SK-N-SH (cell line): ENCODE data around the gene SHC3.

Source experiments
- EP300 ChIP-seq, 2 experiments: IDR thresholded peaks; 2 replicates each; pipeline versions ENCODE4 v1.4.0 to v1.6.1; 2012; ENCODE audit warnings: borderline replicate concordance in 1 of 2, low read depth in 1 of 2, low read length in 1 of 2
- EZH2phosphoT487 ChIP-seq: fragments of 200-600 bp; sonication (generic); IDR thresholded peaks from 2 replicates; pipeline ENCODE4 v1.6.1; 2017; ENCODE audit warnings: low read depth, mixed run types, mild to moderate bottlenecking, antibody characterized with exemption, moderate library complexity, borderline replicate concordance
- RAD21 ChIP-seq: IDR thresholded peaks from 2 replicates; pipeline ENCODE4 v1.6.1; 2012; ENCODE audit warnings: mild to moderate bottlenecking, low read length
- SIN3A ChIP-seq: IDR thresholded peaks from 2 replicates; pipeline ENCODE4 v1.6.1; 2012; ENCODE audit warnings: low read depth, mild to moderate bottlenecking, low read length, moderate library complexity, borderline replicate concordance
- TEAD4 ChIP-seq: IDR thresholded peaks from 2 replicates; pipeline ENCODE4 v1.4.0; 2012; ENCODE audit warnings: mild to moderate bottlenecking, borderline replicate concordance; ENCODE audit not compliant: insufficient read depth
- YY1 ChIP-seq: IDR thresholded peaks from 2 replicates; pipeline ENCODE4 v1.4.0; 2012; ENCODE audit warnings: low read depth, mild to moderate bottlenecking
- TF ChIP-seq, protein P1 (sequence below): IDR thresholded peaks from 2 replicates; pipeline ENCODE4 v1.6.1; 2012; ENCODE audit warnings: mild to moderate bottlenecking, low read depth, low read length, moderate library complexity
- TF ChIP-seq, protein P2 (sequence below): IDR thresholded peaks from 2 replicates; pipeline ENCODE4 v1.4.0; 2012; ENCODE audit warnings: low read depth, borderline replicate concordance
- TF ChIP-seq, protein P3 (sequence below): IDR thresholded peaks from 2 replicates; pipeline ENCODE4 v1.4.0; 2012; ENCODE audit warnings: low read depth, borderline replicate concordance
- TF ChIP-seq, protein P4 (sequence below): fragments of 200-600 bp; sonication (generic); IDR thresholded peaks from 2 replicates; pipeline ENCODE4 v1.6.1; 2017; ENCODE audit warnings: antibody characterized with exemption, mild to moderate bottlenecking, moderate library complexity

DNA sequence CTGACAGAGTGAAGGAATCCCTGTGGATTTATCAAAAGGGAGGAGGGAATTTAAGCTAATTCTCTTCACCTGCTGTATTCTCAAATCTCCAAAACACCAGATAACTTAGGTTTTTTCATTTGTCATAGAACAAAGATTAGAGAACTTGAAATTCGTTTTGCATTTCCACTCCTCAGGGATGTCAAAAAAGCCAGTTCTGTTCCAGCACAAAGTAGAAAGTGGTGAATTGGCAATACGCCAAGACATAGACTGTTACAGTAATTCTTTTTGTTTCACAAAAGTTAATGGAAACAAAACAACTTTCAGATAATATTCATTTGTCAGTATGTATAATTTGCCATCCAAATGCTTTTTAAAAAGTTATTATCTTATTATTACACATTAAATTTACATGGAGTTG lies 172.4 kb downstream of the SHC3 start:
- TF ChIP-seq, protein P1, sequence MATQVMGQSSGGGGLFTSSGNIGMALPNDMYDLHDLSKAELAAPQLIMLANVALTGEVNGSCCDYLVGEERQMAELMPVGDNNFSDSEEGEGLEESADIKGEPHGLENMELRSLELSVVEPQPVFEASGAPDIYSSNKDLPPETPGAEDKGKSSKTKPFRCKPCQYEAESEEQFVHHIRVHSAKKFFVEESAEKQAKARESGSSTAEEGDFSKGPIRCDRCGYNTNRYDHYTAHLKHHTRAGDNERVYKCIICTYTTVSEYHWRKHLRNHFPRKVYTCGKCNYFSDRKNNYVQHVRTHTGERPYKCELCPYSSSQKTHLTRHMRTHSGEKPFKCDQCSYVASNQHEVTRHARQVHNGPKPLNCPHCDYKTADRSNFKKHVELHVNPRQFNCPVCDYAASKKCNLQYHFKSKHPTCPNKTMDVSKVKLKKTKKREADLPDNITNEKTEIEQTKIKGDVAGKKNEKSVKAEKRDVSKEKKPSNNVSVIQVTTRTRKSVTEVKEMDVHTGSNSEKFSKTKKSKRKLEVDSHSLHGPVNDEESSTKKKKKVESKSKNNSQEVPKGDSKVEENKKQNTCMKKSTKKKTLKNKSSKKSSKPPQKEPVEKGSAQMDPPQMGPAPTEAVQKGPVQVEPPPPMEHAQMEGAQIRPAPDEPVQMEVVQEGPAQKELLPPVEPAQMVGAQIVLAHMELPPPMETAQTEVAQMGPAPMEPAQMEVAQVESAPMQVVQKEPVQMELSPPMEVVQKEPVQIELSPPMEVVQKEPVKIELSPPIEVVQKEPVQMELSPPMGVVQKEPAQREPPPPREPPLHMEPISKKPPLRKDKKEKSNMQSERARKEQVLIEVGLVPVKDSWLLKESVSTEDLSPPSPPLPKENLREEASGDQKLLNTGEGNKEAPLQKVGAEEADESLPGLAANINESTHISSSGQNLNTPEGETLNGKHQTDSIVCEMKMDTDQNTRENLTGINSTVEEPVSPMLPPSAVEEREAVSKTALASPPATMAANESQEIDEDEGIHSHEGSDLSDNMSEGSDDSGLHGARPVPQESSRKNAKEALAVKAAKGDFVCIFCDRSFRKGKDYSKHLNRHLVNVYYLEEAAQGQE, result no peak
- TF ChIP-seq YY1 (no peak), RAD21 (no peak), TEAD4 (no peak), EZH2phosphoT487 (no peak), EP300 (IDR thresholded peaks at IDR 0.05; ENCODE audit: borderline replicate concordance in 1 of 2, low read depth in 1 of 2, low read length in 1 of 2) (no peak), SIN3A (no peak)
- TF ChIP-seq, protein P2, sequence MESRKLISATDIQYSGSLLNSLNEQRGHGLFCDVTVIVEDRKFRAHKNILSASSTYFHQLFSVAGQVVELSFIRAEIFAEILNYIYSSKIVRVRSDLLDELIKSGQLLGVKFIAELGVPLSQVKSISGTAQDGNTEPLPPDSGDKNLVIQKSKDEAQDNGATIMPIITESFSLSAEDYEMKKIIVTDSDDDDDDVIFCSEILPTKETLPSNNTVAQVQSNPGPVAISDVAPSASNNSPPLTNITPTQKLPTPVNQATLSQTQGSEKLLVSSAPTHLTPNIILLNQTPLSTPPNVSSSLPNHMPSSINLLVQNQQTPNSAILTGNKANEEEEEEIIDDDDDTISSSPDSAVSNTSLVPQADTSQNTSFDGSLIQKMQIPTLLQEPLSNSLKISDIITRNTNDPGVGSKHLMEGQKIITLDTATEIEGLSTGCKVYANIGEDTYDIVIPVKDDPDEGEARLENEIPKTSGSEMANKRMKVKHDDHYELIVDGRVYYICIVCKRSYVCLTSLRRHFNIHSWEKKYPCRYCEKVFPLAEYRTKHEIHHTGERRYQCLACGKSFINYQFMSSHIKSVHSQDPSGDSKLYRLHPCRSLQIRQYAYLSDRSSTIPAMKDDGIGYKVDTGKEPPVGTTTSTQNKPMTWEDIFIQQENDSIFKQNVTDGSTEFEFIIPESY, result no peak
- TF ChIP-seq, protein P3, sequence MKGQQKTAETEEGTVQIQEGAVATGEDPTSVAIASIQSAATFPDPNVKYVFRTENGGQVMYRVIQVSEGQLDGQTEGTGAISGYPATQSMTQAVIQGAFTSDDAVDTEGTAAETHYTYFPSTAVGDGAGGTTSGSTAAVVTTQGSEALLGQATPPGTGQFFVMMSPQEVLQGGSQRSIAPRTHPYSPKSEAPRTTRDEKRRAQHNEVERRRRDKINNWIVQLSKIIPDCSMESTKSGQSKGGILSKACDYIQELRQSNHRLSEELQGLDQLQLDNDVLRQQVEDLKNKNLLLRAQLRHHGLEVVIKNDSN, result no peak
- TF ChIP-seq, protein P4, sequence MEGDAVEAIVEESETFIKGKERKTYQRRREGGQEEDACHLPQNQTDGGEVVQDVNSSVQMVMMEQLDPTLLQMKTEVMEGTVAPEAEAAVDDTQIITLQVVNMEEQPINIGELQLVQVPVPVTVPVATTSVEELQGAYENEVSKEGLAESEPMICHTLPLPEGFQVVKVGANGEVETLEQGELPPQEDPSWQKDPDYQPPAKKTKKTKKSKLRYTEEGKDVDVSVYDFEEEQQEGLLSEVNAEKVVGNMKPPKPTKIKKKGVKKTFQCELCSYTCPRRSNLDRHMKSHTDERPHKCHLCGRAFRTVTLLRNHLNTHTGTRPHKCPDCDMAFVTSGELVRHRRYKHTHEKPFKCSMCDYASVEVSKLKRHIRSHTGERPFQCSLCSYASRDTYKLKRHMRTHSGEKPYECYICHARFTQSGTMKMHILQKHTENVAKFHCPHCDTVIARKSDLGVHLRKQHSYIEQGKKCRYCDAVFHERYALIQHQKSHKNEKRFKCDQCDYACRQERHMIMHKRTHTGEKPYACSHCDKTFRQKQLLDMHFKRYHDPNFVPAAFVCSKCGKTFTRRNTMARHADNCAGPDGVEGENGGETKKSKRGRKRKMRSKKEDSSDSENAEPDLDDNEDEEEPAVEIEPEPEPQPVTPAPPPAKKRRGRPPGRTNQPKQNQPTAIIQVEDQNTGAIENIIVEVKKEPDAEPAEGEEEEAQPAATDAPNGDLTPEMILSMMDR, result no peak
